HL-60 (cell line): Measurements from ENCODE around the gene CLDN9.

Source experiments
- CTCF ChIP-seq: IDR thresholded peaks from one replicate; pipeline ENCODE4 v1.5.1; 2011; ENCODE audit warnings: low read length, control low read depth, inconsistent platforms; ENCODE audit not compliant: insufficient read depth
- SPI1 ChIP-seq: IDR thresholded peaks from 2 replicates; pipeline ENCODE4 v1.6.1; 2012; ENCODE audit warnings: low read depth, mild to moderate bottlenecking, borderline replicate concordance

DNA sequence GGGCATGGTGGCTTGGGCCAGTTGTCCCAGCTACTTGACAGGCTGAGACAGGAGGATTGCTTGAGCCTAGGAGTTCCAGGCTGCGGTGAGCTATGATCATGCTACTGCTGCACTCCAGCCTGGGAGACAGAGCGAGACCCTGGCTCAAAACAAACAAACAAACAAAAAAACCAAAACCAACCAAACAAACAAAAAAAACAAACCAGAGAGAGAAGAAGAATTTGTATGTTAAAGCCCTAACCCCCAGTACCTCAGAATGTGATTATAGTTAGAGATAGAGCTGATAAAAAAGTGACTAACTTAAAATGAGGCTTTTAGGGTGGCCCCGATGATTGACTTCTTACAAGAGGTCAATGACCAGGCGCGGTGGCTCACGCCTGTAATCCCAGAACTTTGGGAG, 32.0 kb downstream of the CLDN9 start:
- TF ChIP-seq CTCF (no peak), SPI1 (no peak)
